ENCODE measurements around the gene SHISAL2A.

DNA sequence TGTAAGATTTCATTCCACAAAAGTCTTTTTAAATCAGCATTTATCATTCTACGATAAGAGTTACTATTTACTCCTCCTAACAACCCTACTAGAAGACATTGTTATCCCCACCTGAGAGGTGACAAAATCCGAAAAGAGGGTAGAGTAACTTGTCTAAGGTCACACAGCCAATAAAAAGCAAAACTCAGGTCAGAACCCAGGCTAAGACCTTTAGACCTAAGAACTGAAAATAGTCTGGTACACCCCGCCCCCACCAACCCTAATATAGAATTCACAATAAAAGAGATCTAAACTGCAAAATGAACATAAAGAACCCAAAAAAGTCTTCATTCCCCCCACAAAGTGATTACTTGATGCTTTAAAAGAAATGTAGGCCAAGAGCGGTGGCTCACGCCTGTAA is 46.5 kb downstream of the SHISAL2A start:
- TF ChIP-seq, protein P1, sequence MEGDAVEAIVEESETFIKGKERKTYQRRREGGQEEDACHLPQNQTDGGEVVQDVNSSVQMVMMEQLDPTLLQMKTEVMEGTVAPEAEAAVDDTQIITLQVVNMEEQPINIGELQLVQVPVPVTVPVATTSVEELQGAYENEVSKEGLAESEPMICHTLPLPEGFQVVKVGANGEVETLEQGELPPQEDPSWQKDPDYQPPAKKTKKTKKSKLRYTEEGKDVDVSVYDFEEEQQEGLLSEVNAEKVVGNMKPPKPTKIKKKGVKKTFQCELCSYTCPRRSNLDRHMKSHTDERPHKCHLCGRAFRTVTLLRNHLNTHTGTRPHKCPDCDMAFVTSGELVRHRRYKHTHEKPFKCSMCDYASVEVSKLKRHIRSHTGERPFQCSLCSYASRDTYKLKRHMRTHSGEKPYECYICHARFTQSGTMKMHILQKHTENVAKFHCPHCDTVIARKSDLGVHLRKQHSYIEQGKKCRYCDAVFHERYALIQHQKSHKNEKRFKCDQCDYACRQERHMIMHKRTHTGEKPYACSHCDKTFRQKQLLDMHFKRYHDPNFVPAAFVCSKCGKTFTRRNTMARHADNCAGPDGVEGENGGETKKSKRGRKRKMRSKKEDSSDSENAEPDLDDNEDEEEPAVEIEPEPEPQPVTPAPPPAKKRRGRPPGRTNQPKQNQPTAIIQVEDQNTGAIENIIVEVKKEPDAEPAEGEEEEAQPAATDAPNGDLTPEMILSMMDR (IDR thresholded peaks at IDR 0.05): no peak
- TF ChIP-seq POLR2A (IDR thresholded peaks at IDR 0.05): no peak

Data from adrenal gland (tissue), 5 donors.